DOHH2 (cell line): ENCODE data around the gene STAT2.

Experiments used
- H3F3A ChIP-seq: fragments of 200-600 bp; sonication (generic), shearing (Covaris generic); 2 replicates; pipeline ENCODE4 v1.6.0; 2016; ENCODE audit warnings: antibody characterized with exemption, mild to moderate bottlenecking; ENCODE audit not compliant: control insufficient read depth, insufficient read depth
- H3K27ac ChIP-seq: fragments of 200-600 bp; sonication (generic); 2 replicates; pipeline ENCODE4 v1.5.1; 2014; ENCODE audit warnings: low read depth, mild to moderate bottlenecking, low read length, moderate library complexity
- H3K27me3 ChIP-seq: fragments of 200-600 bp; sonication (generic); 2 replicates; pipeline ENCODE4 v1.6.1; 2014; ENCODE audit warnings: mild to moderate bottlenecking, low read length, mixed read lengths; ENCODE audit not compliant: control insufficient read depth
- H3K36me3 ChIP-seq: fragments of 200-600 bp; sonication (generic); 2 replicates; pipeline ENCODE4 v1.6.1; 2014; ENCODE audit warnings: mild to moderate bottlenecking, low read length, moderate library complexity, mixed read lengths; ENCODE audit not compliant: control insufficient read depth
- H3K4me1 ChIP-seq: fragments of 200-600 bp; sonication (generic); 2 replicates; pipeline ENCODE4 v1.6.1; 2014; ENCODE audit warnings: mild to moderate bottlenecking, low read length, mixed read lengths; ENCODE audit not compliant: control insufficient read depth
- H3K4me2 ChIP-seq: fragments of 200-600 bp; sonication (generic); 2 replicates; pipeline ENCODE4 v1.6.0; 2014; ENCODE audit warnings: mild to moderate bottlenecking, low read length, moderate library complexity
- H3K4me3 ChIP-seq: fragments of 200-600 bp; sonication (generic); 2 replicates; pipeline ENCODE4 v1.5.1; 2014; ENCODE audit warnings: mild to moderate bottlenecking, low read length, mixed read lengths
- H3K79me2 ChIP-seq: fragments of 200-600 bp; sonication (generic); 2 replicates; pipeline ENCODE4 v1.6.1; 2014; ENCODE audit warnings: mild to moderate bottlenecking, low read length, mixed read lengths; ENCODE audit not compliant: control insufficient read depth
- H3K9me2 ChIP-seq: fragments of 200-600 bp; sonication (generic); replicated peaks from 2 replicates; pipeline ENCODE4 v1.6.1; 2014; ENCODE audit warnings: mild to moderate bottlenecking, low read length, mixed read lengths; ENCODE audit not compliant: control insufficient read depth
- H3K9me3 ChIP-seq: fragments of 200-600 bp; sonication (generic); 2 replicates; pipeline ENCODE4 v1.6.1; 2014; ENCODE audit warnings: antibody characterized with exemption, low read length, mixed read lengths; ENCODE audit not compliant: control insufficient read depth, insufficient read depth
- H4K20me1 ChIP-seq: fragments of 200-600 bp; sonication (generic); 2 replicates; pipeline ENCODE4 v1.6.0; 2014; ENCODE audit warnings: low read depth, mild to moderate bottlenecking, antibody characterized with exemption, low read length, moderate library complexity; ENCODE audit not compliant: control insufficient read depth, insufficient read depth
- CTCF ChIP-seq: fragments of 200-600 bp; sonication (generic); IDR thresholded peaks from one replicate; pipeline ENCODE4 v1.5.1; 2014; ENCODE audit warnings: antibody characterized with exemption, mild to moderate bottlenecking, low read depth, low read length; ENCODE audit not compliant: poor library complexity, severe bottlenecking
- EZH2phosphoT487 ChIP-seq: fragments of 200-600 bp; sonication (generic); IDR thresholded peaks from 2 replicates; pipeline ENCODE4 v1.6.1; 2017; ENCODE audit warnings: borderline replicate concordance, mild to moderate bottlenecking, antibody characterized with exemption, low read length, moderate library complexity, mixed read lengths

Gene STAT2

GRCh38 chr12:56307221-56307965 is 52.5 kb downstream of the STAT2 start:
- no peaks in the 10 kb centered on the region for H3K9me2 ChIP-seq
- peaks cover 51% of the 10 kb centered on the region for H3K36me3 ChIP-seq
- peaks cover 9% of the 10 kb centered on the region for H3K4me1 ChIP-seq
- no peaks in the 10 kb centered on the region for H3K27me3 ChIP-seq
- H3K9me3 ChIP-seq = no peaks in the 10 kb centered on the region
- no peaks in the 10 kb centered on the region for H4K20me1 ChIP-seq
- H3K79me2 ChIP-seq = peaks cover 4% of the 10 kb centered on the region
- peaks cover 3% of the 10 kb centered on the region; the same call in 1 of the 2 replicates for H3F3A ChIP-seq
- H3K4me3 ChIP-seq = no peak overlapping the region
- TF ChIP-seq CTCF (no peak), EZH2phosphoT487 (no peak)
- H3K4me2 ChIP-seq = no peak overlapping the region
- H3K27ac ChIP-seq = no peak overlapping the region

DNA sequence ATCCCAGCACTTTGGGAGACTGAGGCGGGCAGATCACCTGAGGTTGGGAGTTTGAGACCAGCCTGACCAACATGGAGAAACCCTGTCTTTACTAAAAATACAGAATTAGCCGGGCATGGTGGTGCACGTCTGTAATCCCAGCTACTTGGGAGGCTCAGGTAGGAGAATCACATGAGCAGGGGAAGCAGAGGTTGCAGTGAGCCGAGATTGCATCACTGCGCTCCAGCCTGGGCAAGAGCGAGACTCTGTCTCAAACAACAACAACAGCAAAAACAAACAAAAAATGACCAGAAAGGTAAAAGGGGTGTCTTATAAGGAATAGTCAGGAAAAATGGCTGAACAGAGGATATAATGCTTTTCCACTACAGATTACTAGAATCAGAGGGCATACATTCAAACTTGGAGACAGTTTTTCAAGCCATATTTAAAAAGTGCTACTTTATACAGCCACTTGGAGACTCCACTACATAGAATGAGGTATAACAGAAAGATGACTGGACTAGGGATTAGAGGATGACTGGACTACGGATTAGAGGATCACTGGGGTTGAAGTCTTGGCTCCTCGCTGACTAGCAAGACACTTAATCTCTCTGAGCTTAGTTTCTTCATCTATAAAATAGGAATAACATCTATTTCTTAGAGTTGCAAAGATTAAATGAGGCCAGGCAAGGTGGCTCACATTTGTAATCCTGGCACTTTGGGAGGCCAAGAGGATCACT is 54.9 kb downstream of the STAT2 start:
- Histone ChIP-seq H3K4me2 (no peak overlapping the region), H4K20me1 (no peaks in the 10 kb centered on the region), H3F3A (peaks cover 8% of the 10 kb centered on the region; the same call in 1 of the 2 replicates), H3K36me3 (peaks cover 48% of the 10 kb centered on the region), H3K27ac (no peak overlapping the region), H3K9me3 (no peaks in the 10 kb centered on the region), H3K4me3 (no peak overlapping the region), H3K27me3 (no peaks in the 10 kb centered on the region), H3K9me2 (no peaks in the 10 kb centered on the region), H3K4me1 (peaks cover 29% of the 10 kb centered on the region), H3K79me2 (peaks cover 22% of the 10 kb centered on the region)
- TF ChIP-seq EZH2phosphoT487 (no peak), CTCF (no peak)

GRCh38 chr12:56304276-56304675 is 55.6 kb downstream of the STAT2 start:
- H3K27me3 ChIP-seq = no peaks in the 10 kb centered on the region

More at GRCh38 chr12:56304276-56304675, 55.6 kb downstream of the STAT2 start:
- Histone ChIP-seq H3F3A (peaks cover 8% of the 10 kb centered on the region; the same call in 1 of the 2 replicates), H3K27ac (no peak overlapping the region), H4K20me1 (no peaks in the 10 kb centered on the region), H3K4me3 (no peak overlapping the region), H3K4me1 (peaks cover 29% of the 10 kb centered on the region), H3K9me2 (no peaks in the 10 kb centered on the region), H3K79me2 (peaks cover 26% of the 10 kb centered on the region), H3K9me3 (no peaks in the 10 kb centered on the region), H3K4me2 (no peak overlapping the region), H3K36me3 (peaks cover 48% of the 10 kb centered on the region)
- TF ChIP-seq EZH2phosphoT487 (no peak), CTCF (no peak)
